Mesodermal cell (in vitro differentiated cells): ENCODE results near the gene IFT43.

Source experiments
- H3K27ac ChIP-seq: 2 replicates; pipeline ENCODE4 v1.7.0; 2013; ENCODE audit warnings: mild to moderate bottlenecking, low read depth, low read length, moderate library complexity; ENCODE audit not compliant: severe bottlenecking
- H3K36me3 ChIP-seq: 2 replicates; pipeline ENCODE4 v1.7.1; 2013; ENCODE audit warnings: mild to moderate bottlenecking, low read length, moderate library complexity; ENCODE audit not compliant: control insufficient read depth, insufficient read depth
- H3K4me1 ChIP-seq: one replicate; pipeline ENCODE4 v1.7.1; 2013; ENCODE audit warnings: mild to moderate bottlenecking, low read length; ENCODE audit not compliant: insufficient read depth, control insufficient read depth, poor library complexity, severe bottlenecking
- H3K4me3 ChIP-seq: 2 replicates; pipeline ENCODE4 v1.7.0; 2013; ENCODE audit warnings: low read length, control low read depth, mild to moderate bottlenecking; ENCODE audit not compliant: insufficient read depth, poor library complexity, severe bottlenecking; ENCODE audit errors: extremely low read depth
- H3K9me3 ChIP-seq: 2 replicates; pipeline ENCODE4 v1.7.1; 2013; ENCODE audit warnings: mild to moderate bottlenecking, low read length, moderate library complexity; ENCODE audit not compliant: control insufficient read depth
- WGBS, 2 experiments: methylation state at CpG; one replicate each; pipeline ENCODE4 v1.1.5; 2013; ENCODE audit warnings: missing lambda C conversion rate in 2 of 2; ENCODE audit not compliant: insufficient coverage in 2 of 2; 5-methylcytosine and 5-hydroxymethylcytosine counted together

Gene IFT43

DNA sequence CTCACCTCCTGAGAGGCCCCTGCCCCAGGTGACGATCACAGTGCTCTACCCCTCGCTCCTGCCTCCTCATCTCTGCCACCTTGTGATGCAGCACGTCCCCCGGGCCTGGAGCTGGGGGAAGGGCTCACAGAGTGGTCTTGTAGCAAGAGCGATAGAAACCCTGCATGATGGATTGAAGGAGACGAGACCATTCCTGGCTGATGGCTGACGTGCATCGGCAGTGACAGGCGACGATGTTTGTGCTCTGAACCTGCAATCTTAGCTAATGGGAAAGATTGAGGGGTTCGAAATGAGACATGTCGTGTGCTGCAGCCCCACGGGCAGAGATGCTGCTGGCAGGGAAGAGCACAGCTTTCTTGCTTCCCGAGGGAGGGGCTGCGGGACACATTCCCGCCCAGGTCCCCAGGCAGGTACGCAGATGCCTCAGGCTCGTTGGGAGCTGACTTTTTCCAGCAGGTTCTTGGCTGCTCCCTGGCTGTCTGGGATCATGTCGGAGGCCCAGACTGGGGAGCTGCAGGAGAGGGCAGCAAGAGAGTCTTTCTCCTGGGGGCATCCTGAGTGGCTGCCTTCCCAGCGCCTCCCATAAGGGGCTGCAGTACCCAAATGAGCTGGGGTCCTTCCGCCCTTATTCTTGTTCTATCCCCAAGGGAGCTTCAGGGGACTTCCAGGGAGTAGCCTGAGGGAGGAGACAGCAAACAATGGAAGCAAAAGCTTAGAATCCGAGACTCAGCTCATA lies 127.5 kb downstream of the IFT43 start:
- Histone ChIP-seq H3K36me3 (no peaks in the 10 kb centered on the region), H3K4me1 (peaks cover 7% of the 10 kb centered on the region), H3K4me3 (no peak overlapping the region), H3K9me3 (no peaks in the 10 kb centered on the region), H3K27ac (no peak overlapping the region)
- 71 to 78% methylated on average over 18 to 20 of the region's 22 CpGs for WGBS, 2 experiments

DNA sequence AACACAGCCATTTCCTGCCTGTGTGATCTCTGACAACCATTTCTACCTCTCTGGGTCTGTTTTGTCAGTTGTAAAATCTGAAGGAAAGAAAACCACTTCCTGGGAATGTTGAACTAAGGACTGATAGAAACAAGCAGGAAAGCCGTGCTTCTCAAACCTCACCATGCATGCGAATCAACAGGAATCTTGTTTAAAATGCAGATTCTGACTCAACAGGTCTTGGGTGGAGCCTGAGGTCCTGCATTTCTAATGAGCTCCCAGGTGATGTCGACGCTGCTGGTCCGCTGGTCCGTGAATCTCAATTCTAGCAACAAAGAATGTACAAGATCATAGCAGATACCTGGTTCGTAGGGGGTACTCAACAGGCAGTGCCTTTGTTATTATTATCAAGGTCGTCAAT lies 128.1 kb downstream of the IFT43 start:
- H3K9me3 ChIP-seq, result no peaks in the 10 kb centered on the region
- no peak overlapping the region for H3K4me3 ChIP-seq
- peaks cover 7% of the 10 kb centered on the region for H3K4me1 ChIP-seq
- no peaks in the 10 kb centered on the region for H3K36me3 ChIP-seq
- H3K27ac ChIP-seq, result no peak overlapping the region
- 47 to 57% methylated on average over 7 to 8 of the region's 8 CpGs for WGBS, 2 experiments

DNA sequence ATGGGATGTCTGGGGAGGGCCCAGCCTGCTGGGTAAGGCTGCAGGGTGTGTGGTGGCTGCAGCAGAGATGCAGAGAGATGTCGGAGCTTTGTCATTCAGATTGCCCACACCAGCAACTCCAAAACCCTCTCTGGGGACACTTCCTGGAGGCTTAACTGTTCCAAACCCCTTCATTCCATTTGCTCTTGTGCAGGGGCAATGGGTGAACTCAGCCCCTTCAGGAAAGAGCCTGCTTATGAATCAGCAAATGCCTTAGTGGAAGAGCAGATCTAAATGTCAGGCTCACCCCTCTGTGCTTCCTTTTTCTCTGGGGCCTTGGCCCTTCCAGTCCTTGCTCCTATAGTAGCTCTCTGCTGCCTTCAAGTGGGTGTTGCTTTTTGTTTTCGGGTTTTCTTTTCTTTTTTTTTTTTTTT lies 129.5 kb downstream of the IFT43 start:
- H3K9me3 ChIP-seq, result no peaks in the 10 kb centered on the region
- 86% methylated on average over 1 of the region's 2 CpGs; no CpG with 5 or more reads in 1 of the 2 experiments for WGBS, 2 experiments
- H3K36me3 ChIP-seq, result no peaks in the 10 kb centered on the region
- H3K4me1 ChIP-seq, result peaks cover 7% of the 10 kb centered on the region
- no peak overlapping the region for H3K4me3 ChIP-seq
- H3K27ac ChIP-seq, result no peak overlapping the region

DNA sequence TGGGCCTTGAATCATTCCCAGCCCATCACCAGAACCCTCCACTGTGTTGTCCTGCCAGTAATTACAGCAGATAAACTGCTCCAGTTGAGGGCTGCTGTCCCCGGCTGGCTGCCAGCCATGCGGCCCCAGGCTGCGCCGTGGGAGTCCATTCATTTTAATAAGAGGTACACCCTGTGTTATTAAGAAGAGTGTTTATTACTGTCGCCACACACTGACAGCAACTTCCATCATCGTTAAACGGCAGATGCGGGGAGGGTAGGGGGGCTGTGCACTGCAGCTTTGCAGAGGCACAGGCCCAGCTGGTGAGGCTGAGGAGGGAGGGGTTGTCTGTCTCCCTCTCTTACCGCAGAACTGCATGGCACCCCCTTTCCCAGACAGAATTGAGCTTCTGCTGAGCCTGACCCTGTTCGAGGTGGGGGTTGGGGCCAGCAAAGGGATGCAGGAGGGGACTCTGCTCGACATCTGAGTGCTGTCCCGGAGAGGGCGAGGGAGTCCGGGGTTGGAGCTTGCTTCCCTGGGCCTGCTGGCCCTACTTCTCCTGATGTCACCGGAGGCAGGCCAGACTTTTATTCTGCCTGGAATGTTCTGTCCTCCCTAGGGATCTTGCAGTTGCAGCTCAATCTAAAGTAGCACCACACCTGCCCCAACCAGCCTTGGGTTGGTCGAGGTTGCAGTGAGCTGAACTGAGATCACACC lies 132.4 kb downstream of the IFT43 start:
- peaks cover 7% of the 10 kb centered on the region for H3K4me1 ChIP-seq
- 67 to 68% methylated on average over 8 to 9 of the region's 16 CpGs for WGBS, 2 experiments
- no peak overlapping the region for H3K27ac ChIP-seq
- H3K36me3 ChIP-seq, result no peaks in the 10 kb centered on the region
- no peak overlapping the region for H3K4me3 ChIP-seq
- no peaks in the 10 kb centered on the region for H3K9me3 ChIP-seq

DNA sequence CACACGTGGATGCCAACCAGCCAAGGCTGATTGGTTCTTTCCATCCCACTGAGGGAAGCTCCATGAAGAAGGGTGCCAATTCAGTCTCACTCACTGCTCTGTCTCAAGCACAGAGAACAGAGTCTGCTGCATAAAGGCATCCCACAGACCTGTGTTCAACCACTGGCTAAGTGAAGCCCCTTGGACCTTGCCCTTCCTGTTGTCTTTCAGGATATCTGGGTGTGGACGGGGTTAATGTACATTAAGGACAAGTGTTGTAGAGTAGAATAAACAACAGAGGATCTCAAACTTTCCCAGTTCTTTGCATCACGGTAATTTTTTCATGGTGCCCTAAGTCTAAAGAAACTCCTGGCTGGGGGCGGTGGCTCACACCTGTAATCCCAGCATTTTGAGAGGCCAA lies 133.0 kb downstream of the IFT43 start:
- Histone ChIP-seq H3K27ac (no peak overlapping the region), H3K9me3 (no peaks in the 10 kb centered on the region), H3K4me3 (no peak overlapping the region), H3K4me1 (peaks cover 2% of the 10 kb centered on the region), H3K36me3 (no peaks in the 10 kb centered on the region)
- 74 to 85% methylated on average over 3 of the region's 4 CpGs for WGBS, 2 experiments

DNA sequence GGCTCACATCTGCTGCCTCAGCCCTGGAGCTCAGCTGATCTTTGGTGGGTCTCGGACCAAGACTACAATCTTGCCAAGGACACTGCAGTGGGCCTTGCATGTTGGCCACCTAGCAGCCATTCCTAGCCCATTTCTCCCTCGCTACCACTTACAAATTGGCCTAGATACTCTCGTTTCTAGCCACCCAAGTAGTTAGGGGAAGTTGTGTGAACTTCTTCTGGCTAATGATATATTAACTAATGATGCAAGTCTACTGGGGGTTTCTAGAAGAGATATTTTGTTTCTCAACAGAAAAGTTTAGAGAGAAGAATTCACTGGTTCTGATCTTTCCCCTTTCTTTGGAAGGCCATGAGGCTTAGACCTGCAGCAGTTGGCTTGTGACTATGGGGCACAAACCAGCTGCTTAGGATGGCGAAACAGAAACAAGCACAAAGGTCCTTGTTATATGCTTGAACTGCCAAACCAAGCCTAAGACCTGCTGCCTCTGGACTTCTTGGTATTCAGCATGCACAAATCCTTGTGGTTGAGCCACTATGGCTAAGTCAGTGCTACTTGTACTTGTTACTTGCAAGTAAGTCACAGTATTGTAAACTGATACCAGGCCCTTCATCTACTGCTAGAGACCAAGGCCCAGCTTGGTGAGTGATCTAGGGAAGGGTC lies 135.7 kb downstream of the IFT43 start:
- 44 to 50% methylated on average over 2 of the region's 4 CpGs for WGBS, 2 experiments
- H3K4me3 ChIP-seq, result no peak overlapping the region
- H3K36me3 ChIP-seq, result no peaks in the 10 kb centered on the region
- no peaks in the 10 kb centered on the region for H3K4me1 ChIP-seq
- H3K9me3 ChIP-seq, result no peaks in the 10 kb centered on the region
- H3K27ac ChIP-seq, result no peak overlapping the region

DNA sequence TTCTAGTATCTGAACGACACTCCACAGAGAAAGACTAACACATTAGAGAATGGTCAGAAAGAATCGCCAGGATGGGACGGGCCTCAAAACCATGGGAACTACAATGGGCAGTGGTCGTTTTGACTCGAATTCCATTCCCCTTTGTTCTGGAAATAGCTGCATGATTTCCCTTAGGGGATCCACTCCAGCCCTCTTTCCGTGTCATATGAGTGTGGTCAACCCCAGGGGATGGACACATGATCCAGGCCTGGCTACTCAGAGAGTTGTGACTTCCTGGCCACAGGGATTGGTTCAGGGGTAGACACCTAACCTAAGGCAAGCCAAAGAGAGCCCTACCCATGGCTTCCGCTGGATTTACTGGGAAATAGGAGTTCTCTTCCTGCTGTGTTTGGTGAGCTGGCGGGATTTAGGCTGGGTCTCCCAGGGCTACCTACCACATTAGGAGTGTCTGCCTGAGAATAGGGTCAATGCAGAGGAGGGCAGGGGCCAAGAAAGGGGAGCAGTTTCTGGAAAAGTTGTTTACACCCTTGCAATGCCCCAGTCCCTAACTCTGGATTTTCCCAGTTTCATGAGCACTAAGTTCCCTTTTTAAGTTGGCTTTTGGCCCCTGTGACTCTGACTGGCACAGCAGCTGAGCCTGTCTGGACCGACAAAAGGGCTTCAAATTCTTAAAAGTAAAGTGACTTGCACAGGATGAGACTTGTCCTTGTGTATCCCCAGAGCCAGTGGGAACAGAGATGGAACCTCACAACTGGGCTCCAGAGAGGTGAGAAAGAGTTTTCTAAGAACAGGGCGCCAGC lies 138.1 kb downstream of the IFT43 start:
- Histone ChIP-seq H3K27ac (no peak overlapping the region), H3K36me3 (no peaks in the 10 kb centered on the region), H3K4me1 (no peaks in the 10 kb centered on the region), H3K4me3 (no peak overlapping the region), H3K9me3 (no peaks in the 10 kb centered on the region)
- WGBS, 2 experiments, result 73% methylated on average over 9 of the region's 10 CpGs

DNA sequence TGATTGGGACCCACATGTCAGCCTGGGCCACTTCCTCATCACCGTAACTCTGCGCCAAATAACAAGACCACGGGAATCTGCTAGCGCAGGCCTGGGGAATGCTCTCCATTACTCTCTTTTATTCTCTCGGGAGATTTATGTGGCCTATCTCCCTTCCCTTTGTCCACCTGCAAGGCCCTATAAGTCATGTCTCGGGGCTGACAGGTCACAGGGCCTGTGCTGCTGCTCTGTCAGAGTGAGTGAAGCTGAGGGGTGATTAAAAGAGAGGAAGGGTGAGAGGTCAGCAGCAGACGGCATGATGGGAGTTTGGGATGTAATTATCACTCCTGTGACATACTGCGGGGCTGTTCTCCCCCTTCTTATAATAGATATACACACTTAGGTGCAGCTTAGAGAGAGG lies 139.9 kb downstream of the IFT43 start:
- 94 to 95% methylated on average over 4 to 5 of the region's 8 CpGs for WGBS, 2 experiments
- Histone ChIP-seq H3K9me3 (no peaks in the 10 kb centered on the region), H3K4me1 (peaks cover 4% of the 10 kb centered on the region), H3K27ac (no peak overlapping the region), H3K4me3 (no peak overlapping the region), H3K36me3 (no peaks in the 10 kb centered on the region)

DNA sequence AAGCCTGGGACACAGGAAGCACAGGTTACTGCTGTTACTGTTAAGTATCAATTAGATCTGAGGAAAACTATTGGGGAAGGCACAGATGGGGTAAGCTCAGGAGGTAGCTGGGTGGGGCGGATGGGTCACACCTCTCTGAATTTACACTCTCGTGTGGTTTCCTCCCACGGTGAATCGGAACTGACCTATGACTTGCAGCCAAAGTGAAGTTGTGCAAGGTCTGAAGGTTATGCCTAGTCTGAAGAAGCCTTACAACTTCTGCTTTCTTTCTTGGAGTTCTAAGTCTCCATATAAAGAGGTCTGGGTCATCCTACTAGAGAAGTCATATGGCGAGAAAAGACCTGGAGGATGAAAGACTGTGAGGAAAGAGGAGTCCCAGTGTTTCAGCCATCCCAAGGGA lies 140.5 kb downstream of the IFT43 start:
- Histone ChIP-seq H3K4me1 (peaks cover 6% of the 10 kb centered on the region), H3K4me3 (no peak overlapping the region), H3K36me3 (no peaks in the 10 kb centered on the region), H3K9me3 (no peaks in the 10 kb centered on the region), H3K27ac (no peak overlapping the region)
- 89% methylated on average over 4 to 5 of the region's 5 CpGs for WGBS, 2 experiments

DNA sequence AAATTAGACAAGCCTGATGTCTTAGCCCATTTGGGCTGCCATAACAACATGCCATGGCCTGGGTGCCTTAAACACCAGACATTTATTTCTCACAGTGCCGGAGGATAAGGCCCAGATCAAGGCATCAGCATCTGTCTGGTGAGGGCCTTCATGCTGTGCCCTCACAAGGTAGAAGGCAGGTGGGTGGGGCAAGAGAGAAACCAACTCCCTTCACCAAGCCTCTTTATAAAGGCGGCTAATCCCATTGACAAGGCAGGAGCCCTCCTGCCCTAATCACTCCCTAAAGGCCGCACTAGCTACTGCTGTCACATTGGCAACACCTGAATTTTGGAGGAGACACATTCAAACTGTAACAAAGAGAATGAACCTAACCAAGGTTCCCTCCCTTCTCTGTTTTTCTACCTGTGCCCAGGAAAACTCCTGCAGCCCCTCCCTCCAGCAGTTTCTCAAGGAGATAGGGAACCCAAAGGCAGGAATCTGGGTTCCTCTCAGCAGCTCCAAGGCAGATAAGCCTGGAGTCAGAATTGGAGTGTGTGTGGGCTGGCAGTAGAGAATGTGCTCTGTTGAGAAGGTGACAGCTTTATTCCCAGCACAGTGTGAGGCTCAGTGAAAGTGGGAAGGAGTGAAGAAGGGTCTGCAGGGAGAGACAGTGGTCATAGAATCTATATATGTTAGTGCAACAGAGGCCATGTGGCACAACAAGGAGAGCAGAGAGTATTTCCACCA lies 144.5 kb downstream of the IFT43 start:
- Histone ChIP-seq H3K27ac (no peak overlapping the region), H3K4me3 (no peak overlapping the region), H3K9me3 (no peaks in the 10 kb centered on the region), H3K4me1 (peaks cover 6% of the 10 kb centered on the region), H3K36me3 (no peaks in the 10 kb centered on the region)
- 78 to 89% methylated on average over 1 to 2 of the region's 3 CpGs for WGBS, 2 experiments
